Right lobe of liver (tissue), 6 donors: ENCODE data around the gene HOXB5. TPM values are rescaled to one million over a fixed set of nuclear protein-coding genes. Genes with fewer than 3 reads are reported as not detected.
A peak's percentile ranks its signal among the peaks of the same experiment; 100 is the strongest.

ENCODE experiments used
- ATAC-seq, 4 donors: fragments of 200-7000 bp; cut with Tn5 transposase; one replicate each; pipeline ENCODE4 v1.9.1; 2020; ENCODE audit warnings: mild to moderate bottlenecking in 4 of 4, moderate library complexity in 4 of 4
- DNase-seq, 3 donors: peaks; one replicate each; pipeline ENCODE4 v3.0.0-alpha.2; 2020
- H3K27ac ChIP-seq, 3 donors: fragments of 200-600 bp; one replicate each; pipeline ENCODE4 v1.8.0; 2022
- H3K27me3 ChIP-seq, 2 donors: fragments of 200-600 bp; one replicate each; pipeline ENCODE4 v1.8.0; 2022
- H3K36me3 ChIP-seq, 4 donors: fragments of 200-600 bp; sonication (generic) in 1 of 4; one replicate each; pipeline versions ENCODE4 v1.5.1 to v1.8.0; 2017 to 2022; ENCODE audit warnings: control low read depth in 1 of 4
- H3K4me1 ChIP-seq, 4 donors: fragments of 200-600 bp; sonication (generic) in 1 of 4; one replicate each; pipeline versions ENCODE4 v1.5.1 to v1.8.0; 2017 to 2022; ENCODE audit warnings: control low read depth in 1 of 4
- H3K4me3 ChIP-seq, 3 donors: fragments of 200-600 bp; one replicate each; pipeline ENCODE4 v1.8.0; 2022
- H3K9me3 ChIP-seq, 4 donors: fragments of 200-600 bp; sonication (generic) in 1 of 4; one replicate each; pipeline versions ENCODE4 v1.5.1 to v1.8.0; 2017 to 2022; ENCODE audit warnings: control low read depth in 1 of 4
- POLR2A ChIP-seq: fragments of 450-650 bp; IDR thresholded peaks from one replicate; pipeline ENCODE4 v1.6.1; 2017; ENCODE audit warnings: antibody characterized with exemption, mild to moderate bottlenecking
- WGBS: methylation state at CpG from one replicate; pipeline ENCODE4 v1.1.6; 2018; ENCODE audit warnings: low coverage, low lambda C conversion rate; ENCODE audit not compliant: insufficient coverage; ENCODE audit errors: missing lambda C conversion rate; 5-methylcytosine and 5-hydroxymethylcytosine counted together
- intact Hi-C, 2 donors: fragments of 100-400 bp; cut with DNase I; formaldehyde crosslinking; loops; one replicate each; pipeline versions ENCODE4 v1.11.2 to v1.14.1; 2022
- total RNA-seq, 6 experiments: library from RNA; depleted of rRNA in 2 of 6; stranded (reverse); fragments of >200 nt in 2 of 6; fragmentation: NEBNext Ultra II Directional in 3 of 6; extraction: Animal tissue kit (Norgen Biotek cat#: 25700) in 3 of 6; gene quantifications; one replicate each; pipeline versions ENCODE4 v1.1.0 to v1.2.4, GENCODE V29; 2016 to 2023
- TF ChIP-seq, protein P1 (sequence below), 4 donors: fragments of 200-600 bp in 3 of 4; fragments of 450-650 bp in 1 of 4; IDR thresholded peaks; one replicate each; pipeline versions ENCODE4 v1.5.1 to v1.8.0; 2016 to 2022; ENCODE audit warnings: antibody characterized with exemption in 4 of 4, mild to moderate bottlenecking in 2 of 4
- donor health status: DM: no; HTN: yes; CAD: no.
- donor health status: DM: no; HTN: no; CAD: no.
- donor health status: DM: no; HTN: no; CAD: no.
- donor health status: DM: no; HTN: yes; CAD: no.
- donor health status: DM: no; HTN: yes; CAD: no.

Gene HOXB5
- total RNA-seq, 6 experiments from 2014 or later: 0.11 to 0.29 (median 0.19) TPM; not detected in 1

DNA sequence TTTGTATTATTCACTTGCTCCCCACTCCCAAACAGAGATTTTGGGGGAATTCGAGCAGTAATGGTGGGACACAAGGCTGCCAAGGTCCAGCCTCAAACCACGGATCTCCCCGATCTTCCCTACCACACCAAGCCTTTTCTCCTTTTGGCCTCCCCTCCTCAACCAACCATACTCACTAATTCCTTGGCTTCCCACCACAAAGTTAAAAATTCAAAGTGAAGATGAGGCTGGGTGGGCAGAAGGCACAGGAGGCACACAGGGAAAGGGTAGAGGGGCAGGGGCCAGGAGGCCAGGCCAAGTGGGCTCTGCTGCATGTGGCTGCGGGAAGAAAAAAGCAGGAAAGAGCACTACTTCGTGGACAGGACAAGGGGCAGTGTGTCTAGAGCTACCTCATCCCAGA, 30.6 kb downstream of the HOXB5 start:
- no peak for DNase-seq
- Histone ChIP-seq H3K36me3 (no peaks in the 10 kb centered on the region), H3K4me3 (no peak overlapping the region), H3K4me1 (no peaks in the 10 kb centered on the region), H3K27ac (no peak overlapping the region), H3K27me3 (peaks cover 0 to 9% of the 10 kb centered on the region in 2 donors), H3K9me3 (no peaks in the 10 kb centered on the region)
- no peak for ATAC-seq
- intact Hi-C loops: no loop called here
- WGBS: 34% methylated on average over 5 of the region's 5 CpGs
- TF ChIP-seq, protein P1, sequence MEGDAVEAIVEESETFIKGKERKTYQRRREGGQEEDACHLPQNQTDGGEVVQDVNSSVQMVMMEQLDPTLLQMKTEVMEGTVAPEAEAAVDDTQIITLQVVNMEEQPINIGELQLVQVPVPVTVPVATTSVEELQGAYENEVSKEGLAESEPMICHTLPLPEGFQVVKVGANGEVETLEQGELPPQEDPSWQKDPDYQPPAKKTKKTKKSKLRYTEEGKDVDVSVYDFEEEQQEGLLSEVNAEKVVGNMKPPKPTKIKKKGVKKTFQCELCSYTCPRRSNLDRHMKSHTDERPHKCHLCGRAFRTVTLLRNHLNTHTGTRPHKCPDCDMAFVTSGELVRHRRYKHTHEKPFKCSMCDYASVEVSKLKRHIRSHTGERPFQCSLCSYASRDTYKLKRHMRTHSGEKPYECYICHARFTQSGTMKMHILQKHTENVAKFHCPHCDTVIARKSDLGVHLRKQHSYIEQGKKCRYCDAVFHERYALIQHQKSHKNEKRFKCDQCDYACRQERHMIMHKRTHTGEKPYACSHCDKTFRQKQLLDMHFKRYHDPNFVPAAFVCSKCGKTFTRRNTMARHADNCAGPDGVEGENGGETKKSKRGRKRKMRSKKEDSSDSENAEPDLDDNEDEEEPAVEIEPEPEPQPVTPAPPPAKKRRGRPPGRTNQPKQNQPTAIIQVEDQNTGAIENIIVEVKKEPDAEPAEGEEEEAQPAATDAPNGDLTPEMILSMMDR (IDR thresholded peaks at IDR 0.05): no peak
- TF ChIP-seq POLR2A: no peak

DNA sequence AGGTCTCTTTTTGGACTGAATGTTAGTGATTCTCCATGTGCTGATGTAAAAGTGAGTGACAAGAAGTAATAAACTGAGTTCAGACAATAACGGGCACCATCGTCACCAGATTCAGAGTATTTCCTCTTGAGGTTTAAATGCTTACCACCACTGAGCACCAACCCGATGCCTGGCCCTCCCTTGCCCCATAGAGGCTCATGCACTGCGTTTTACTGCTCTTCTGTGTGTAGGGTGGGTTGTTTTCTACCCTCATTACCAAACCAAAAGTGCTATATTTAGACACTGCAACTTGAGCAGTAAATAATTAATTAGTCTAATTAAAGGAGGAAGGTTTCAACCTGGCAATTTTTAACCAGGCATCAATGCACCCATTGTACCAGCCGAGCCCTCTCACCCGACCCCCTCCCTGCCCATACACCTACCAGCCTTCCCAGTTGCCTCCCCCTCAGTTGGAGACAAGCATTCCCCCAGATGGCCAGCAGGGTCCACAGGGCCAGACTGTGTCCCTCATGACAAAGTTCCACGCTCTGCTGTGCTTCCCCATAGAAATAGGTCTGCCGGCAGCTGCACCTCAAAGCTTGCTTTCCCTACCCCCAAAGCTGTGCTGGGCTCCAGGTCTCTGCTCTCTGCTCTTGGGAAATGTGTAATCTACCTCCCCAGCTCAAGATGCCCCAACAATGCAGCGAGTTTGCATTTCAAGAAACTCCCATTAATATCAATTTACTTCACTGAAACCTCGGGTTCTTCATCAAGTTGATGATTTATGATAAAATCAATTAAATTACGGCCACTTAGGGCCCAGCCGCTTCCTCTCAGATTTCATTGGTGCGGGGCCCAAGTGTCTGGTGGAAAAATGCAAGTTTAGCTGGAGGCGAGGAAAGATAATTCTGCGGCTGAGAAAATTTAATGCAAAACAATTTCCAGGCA, 31.4 kb downstream of the HOXB5 start:
- Histone ChIP-seq H3K36me3 (no peaks in the 10 kb centered on the region), H3K9me3 (no peaks in the 10 kb centered on the region), H3K4me3 (no peak overlapping the region), H3K27ac (no peak overlapping the region), H3K4me1 (no peaks in the 10 kb centered on the region), H3K27me3 (peaks cover 0 to 9% of the 10 kb centered on the region in 2 donors)
- DNase-seq (no peak), ATAC-seq (no peak)
- TF ChIP-seq POLR2A: no peak
- TF ChIP-seq, protein P1 (IDR thresholded peaks at IDR 0.05): no peak
- WGBS: 21% methylated on average over 15 of the region's 15 CpGs
- intact Hi-C loops: no loop called here

DNA sequence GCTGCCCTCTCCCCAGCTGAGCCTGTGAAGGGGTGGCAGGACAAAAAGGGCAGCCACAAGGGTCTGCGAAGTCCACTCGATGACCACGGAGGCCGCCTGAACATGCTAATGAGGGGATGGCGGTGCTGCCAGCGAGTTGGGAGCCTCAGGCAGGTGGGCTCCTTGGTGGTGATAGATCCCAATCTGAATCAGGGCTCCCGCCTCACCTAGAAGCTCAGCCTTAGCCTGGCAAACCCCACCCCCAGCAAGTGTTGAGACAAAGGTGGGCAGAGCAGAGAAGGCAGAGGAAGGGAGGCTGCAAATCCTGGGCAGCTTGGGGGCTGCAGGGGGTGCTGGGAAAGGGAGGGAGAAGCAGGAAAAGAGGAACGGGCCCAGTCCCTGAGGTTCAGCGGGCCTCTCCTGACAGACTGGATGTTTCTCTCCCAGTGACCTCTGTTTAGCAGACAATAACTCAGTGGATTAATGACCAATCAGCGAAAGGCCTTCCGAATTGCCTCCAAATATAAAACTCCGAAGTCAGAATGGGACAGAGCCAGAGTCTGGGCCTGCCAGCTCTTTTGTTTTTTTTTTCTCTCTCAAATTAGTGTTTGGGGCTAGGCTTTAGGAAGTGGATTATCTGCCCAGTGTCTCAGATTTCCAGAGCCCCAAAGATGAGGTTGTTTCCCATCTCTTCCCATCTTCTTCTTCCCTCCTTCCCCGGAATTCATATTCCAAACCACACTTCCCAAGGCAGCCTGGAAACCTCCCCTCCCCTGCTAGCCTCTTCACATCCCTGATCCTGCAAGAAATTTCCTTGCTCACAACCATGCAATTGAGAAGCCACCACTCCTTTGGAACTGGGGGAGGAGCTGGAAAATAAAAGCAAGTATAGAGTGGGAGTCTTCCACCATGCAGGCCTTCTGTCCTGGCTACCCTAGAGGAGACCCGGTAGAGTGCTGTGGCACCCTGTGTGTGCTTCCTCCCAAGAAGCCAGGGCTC, 33.5 kb downstream of the HOXB5 start:
- WGBS: 27% methylated on average over 6 of the region's 14 CpGs
- Histone ChIP-seq H3K9me3 (no peaks in the 10 kb centered on the region), H3K27me3 (peaks cover 0 to 9% of the 10 kb centered on the region in 2 donors), H3K27ac (peak overlapping the region in 1 of 3 donors; percentile 1), H3K4me3 (no peak overlapping the region), H3K36me3 (no peaks in the 10 kb centered on the region), H3K4me1 (no peaks in the 10 kb centered on the region)
- intact Hi-C loops: no loop called here
- TF ChIP-seq POLR2A: no peak
- TF ChIP-seq, protein P1 (IDR thresholded peaks at IDR 0.05): no peak
- DNase-seq (no peak), ATAC-seq (peak in 1 of 4 donors; percentile 8)

DNA sequence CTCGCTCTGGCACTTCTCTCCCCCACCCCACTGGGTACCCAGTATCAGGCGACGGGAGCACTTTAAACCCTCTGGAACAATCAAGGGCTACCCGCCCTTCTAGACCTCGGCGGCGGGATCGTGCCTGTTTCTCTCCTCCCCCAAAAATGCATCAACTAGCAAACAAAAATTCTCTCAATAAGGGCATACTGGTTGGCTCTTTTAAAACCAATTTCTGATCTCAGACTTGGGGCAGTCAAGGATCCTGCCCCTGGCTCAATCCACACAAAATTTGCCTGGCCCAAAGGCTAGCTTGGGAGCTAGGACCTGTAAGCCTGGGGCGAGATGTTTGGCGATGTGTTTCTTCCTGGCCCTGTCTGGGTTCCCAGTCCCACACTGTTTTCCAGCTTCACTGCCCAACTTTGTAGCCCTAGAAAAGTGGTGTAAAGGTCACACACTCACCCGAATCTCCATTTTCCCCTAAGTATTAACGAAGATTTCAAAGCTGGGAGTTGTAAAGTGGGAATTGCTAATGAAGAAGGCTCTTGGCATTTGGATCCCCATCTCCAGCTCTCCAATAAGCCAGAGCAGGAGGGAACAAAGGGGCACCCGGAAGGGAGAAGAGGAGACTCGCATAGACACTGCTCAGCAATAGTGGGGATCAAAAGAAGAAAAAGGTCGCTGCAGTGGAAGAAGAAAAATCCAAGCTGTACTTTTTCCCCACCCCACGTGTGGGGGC, 34.3 kb downstream of the HOXB5 start:
- intact Hi-C loops: no loop called here
- H3K27ac ChIP-seq: peak overlapping the region in 1 of 3 donors; percentile 1
- no peaks in the 10 kb centered on the region for H3K4me1 ChIP-seq
- H3K9me3 ChIP-seq: no peaks in the 10 kb centered on the region
- ATAC-seq (no peak), DNase-seq (no peak)
- H3K4me3 ChIP-seq: no peak overlapping the region
- H3K36me3 ChIP-seq: no peaks in the 10 kb centered on the region
- 25% methylated on average over 16 of the region's 16 CpGs for WGBS
- TF ChIP-seq, protein P1 (IDR thresholded peaks at IDR 0.05): no peak
- no peak for TF ChIP-seq POLR2A
- H3K27me3 ChIP-seq: peaks cover 0 to 9% of the 10 kb centered on the region in 2 donors
